ENCODE measurements around the gene LCLAT1. TPM values are rescaled to one million over a fixed set of nuclear protein-coding genes. Genes with fewer than 3 reads are reported as not detected.

The LCLAT1 gene
- total and polyA plus RNA-seq, 2 of the 4 experiments (the other 2 are of a cell fraction): 7.5 to 11.5 TPM

Small RNAs within 50 kb of the gene (microRNA-seq; reads per million reads assigned to microRNA genes)
- not detected for gene AC073255.1 (ENCODE audit: insufficient read depth, insufficient read length)

Small RNAs within 50 kb of the gene (small RNA-seq; reads per million reads assigned to genes)
- 0 reads per million in 5 experiments for gene AC073255.1

Other genes with a start within 250 kb of the LCLAT1 start
- 155 and 158 TPM in 2 replicates for gene LBH, start 215.7 kb upstream of the LCLAT1 start, total RNA-seq (2012; rRNA removed)
- 163 and 202 TPM in 2 replicates for gene LBH, start 215.7 kb upstream of the LCLAT1 start, polyA plus RNA-seq (2012; rRNA removed)